Fibroblast of villous mesenchyme (primary cell): ENCODE measurements around the gene ENTPD6. TPM values are rescaled to one million over a fixed set of nuclear protein-coding genes. Genes with fewer than 3 reads are reported as not detected.
"Not testable (repeated sequence)": the region's sequence is repeated elsewhere in the genome, so short reads cannot be mapped to it uniquely, and the experiment has no call there.

Experiments
- DNase-seq: peaks from one replicate; pipeline ENCODE4 v3.0.0-alpha.2; 2010; ENCODE audit warnings: low read depth
- H3K4me3 ChIP-seq: 2 replicates; pipeline ENCODE4 v1.5.1; 2011; ENCODE audit warnings: low read depth, mild to moderate bottlenecking, low read length
- total RNA-seq: library from RNA; depleted of rRNA; stranded (reverse); fragments of >200 nt; gene quantifications from 2 replicates; pipeline ENCODE4 v1.2.3, GENCODE V29; 2012
- TF ChIP-seq, protein P1 (sequence below): IDR thresholded peaks from 2 replicates; pipeline ENCODE4 v1.5.1; 2012; ENCODE audit warnings: low read depth, mild to moderate bottlenecking, low read length; ENCODE audit not compliant: insufficient read depth

Gene ENTPD6
- total RNA-seq, 1 donor = 38.4 TPM

DNA sequence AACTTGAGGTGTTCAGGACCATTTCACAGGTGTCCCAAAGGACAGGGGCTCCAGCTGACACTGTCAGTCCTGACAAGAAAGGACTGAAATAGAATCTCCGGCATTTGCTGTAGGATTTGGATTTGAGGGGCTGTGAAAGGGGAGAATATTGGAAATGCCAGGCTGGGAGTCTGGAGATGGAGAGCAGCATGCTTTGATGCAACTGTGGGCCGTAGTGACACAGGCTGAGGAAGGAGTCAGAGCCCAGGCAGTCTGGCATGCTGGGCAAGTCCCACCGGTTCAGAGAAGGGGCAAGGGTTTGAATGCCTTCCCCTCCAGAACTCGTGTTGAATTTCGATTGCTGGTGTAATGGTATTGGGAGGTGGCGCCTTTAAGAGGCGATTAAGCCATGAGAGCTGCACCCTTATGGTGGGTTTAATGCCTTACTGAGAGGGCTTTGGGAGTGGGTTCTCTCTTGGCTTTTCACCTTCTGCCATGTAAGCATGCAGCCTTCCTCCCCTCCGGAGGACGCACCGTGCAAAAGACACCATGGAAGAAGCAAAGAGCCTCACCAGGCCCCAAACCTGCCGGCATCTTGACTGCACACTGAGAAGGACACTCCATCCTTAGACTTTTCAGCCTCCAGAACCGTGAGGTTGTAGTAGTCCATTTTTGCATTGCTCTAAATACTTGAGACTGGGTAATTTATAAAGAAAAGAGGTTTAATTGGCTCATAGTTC is 43.0 kb downstream of the ENTPD6 start:
- H3K4me3 ChIP-seq = no peak overlapping the region
- DNase-seq = peak; percentile 42
- TF ChIP-seq, protein P1, sequence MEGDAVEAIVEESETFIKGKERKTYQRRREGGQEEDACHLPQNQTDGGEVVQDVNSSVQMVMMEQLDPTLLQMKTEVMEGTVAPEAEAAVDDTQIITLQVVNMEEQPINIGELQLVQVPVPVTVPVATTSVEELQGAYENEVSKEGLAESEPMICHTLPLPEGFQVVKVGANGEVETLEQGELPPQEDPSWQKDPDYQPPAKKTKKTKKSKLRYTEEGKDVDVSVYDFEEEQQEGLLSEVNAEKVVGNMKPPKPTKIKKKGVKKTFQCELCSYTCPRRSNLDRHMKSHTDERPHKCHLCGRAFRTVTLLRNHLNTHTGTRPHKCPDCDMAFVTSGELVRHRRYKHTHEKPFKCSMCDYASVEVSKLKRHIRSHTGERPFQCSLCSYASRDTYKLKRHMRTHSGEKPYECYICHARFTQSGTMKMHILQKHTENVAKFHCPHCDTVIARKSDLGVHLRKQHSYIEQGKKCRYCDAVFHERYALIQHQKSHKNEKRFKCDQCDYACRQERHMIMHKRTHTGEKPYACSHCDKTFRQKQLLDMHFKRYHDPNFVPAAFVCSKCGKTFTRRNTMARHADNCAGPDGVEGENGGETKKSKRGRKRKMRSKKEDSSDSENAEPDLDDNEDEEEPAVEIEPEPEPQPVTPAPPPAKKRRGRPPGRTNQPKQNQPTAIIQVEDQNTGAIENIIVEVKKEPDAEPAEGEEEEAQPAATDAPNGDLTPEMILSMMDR = no peak

DNA sequence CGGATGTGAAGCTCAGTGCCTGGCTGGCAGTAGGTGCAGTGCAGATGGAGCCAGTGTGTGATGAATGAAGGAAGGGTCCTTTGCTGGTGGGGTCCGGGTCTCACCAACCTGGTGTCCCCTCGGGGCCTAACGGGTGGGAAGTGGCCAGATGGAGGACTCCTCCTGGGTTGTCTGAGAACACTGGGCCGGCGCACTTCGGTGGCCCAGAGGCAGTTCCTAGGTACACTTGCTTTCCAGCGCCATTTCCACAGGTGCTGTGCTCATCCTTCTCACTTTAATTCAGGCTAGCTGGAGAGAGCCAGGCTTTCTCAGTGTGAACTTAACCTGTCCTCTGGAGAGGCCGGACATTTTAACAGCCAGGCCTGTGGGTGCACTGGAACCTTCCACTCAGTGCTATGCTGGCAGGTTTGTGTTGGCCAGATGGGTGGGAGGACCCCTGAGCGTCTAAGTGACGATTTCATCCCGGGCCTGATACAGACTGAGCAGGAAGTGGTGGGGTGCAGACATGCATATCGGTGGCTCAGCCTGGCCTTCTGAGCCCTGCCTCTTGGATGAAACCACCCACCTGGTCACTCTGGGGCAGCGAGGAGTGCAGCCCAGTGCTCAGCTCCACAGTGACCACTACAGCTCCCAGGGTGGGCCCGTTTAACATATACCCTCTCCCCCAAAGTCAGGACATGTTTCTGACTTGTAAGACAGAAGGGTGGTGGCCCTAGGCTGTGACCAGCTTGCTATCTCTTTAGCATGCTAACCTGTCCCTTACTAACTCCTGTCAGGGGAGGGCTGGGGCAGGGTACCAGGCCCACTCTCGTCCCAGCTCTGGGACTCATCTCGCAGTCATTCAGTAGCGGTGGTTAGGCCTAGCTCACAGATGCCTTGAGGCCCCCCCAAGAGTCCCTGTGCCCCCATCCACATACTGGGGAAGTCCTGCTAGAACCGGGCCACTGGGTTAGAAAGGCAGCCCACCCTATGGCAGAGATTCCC is 44.2 kb downstream of the ENTPD6 start:
- DNase-seq = no peak
- no peak overlapping the region for H3K4me3 ChIP-seq
- TF ChIP-seq, protein P1 = no peak

DNA sequence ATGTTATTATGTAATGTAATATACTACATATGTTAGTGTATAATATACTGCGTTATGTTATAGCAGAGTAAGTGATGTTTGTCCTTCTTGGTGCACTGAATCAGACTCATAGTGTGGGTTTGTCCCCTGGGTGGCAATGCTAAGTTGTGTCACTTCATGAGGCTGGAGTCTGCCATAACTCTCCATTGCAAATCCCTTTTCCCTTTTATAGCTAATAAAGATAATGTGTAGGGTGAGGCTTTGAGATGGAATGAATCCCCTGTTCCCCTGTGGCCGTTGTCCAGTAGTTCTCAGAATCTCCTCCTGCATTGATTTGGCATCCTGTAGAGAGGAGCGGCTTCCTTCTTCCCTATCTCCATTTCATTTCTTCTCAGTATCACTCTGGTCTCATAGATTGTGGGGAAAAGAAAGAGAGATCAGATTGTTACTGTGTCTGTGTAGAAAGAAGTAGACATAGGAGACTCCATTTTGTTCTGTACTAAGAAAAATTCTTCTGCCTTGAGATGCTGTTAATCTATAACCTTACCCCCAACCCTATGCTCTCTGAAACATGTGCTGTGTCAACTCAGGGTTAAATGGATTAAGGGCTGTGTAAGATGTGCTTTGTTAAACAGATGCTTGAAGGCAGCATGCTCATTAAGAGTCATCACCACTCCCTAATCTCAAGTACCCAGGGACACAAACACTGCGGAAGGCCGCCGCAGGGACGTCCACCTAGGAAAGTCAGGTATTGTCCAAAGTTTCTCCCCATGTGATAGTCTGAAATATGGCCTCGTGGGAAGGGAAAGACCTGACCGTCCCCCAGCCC is 45.5 kb downstream of the ENTPD6 start:
- not testable (repeated sequence) for H3K4me3 ChIP-seq
- DNase-seq = peak; percentile 54

DNA sequence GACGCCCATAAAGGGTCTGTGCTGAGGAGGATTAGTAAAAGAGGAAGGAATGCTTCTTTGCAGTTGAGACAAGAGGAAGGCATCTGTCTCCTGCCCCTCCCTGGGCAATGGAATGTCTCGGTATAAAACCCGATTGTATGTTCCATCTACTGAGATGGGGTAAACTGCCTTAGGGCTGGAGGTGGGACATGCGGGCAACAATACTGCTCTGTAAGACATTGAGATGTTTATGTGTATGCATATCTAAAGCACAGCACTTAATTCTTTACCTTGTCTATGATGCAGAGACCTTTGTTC is 46.1 kb downstream of the ENTPD6 start:
- not testable (repeated sequence) for H3K4me3 ChIP-seq, DNase-seq

DNA sequence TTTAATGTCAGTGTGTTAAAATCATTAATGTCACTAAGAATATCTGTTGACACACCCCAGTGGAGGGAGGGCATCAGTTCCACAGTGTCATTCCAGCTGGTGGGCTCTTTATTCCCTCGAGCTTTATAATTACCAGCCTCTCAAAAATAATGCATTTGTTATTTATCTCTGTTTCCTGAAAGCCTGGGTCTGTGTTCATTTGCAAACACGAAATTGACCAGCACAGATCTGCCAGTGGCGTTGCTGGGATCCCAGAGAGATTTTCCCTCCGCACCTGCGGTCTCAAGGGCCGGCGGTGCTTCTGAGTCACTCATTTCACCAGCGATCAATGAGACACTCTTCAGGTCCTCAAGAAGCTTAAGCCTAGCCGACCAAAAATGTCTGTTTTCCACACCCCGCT is 46.7 kb downstream of the ENTPD6 start:
- no peak for DNase-seq
- H3K4me3 ChIP-seq = no peak overlapping the region
- TF ChIP-seq, protein P1 = no peak

DNA sequence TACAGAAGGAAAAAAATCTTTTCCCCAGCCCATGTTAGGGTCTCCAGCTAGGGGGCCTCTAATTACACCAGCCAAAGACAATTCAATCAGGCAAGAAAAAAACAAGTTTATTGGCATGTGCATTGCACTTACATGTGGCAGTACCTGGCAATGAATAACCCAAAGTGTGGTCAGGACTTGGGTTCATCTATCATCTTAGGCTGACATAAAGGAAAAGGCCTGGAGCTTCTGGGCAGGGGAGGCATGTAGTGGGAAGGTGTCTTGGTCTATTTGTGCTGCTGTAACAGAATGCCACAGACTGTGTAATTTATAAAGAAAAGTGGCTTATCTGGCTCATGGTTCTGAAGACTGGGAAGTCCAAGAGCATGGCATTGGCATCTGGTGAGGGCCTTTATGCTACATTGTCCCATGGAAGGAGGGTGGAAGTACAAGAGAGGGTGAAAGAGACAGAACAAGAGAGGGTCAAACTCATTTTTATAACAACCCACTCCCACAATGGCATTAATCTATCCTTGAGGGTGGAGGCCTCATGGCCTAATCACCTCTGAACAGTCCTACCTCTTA is 48.0 kb downstream of the ENTPD6 start:
- TF ChIP-seq, protein P1 = no peak
- H3K4me3 ChIP-seq = no peak overlapping the region
- DNase-seq = no peak

DNA sequence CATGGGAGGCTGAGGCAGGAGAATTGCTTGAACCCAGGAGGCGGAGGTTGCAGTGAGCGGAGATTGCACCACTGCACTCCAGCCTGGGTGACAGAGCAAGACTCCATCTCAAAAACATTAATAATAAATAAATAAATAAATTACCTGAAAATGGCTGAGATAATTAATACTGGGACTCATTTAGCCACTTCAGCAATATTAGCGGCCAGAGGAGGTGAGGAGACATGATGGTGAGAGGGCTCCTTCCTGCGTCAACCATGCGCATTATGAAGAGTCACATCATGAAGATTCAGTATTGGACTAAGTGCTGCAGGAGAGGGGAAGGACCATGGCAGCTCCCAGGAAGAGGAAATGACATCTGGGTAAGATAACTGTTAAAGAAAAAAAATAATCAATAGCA is 49.5 kb downstream of the ENTPD6 start:
- DNase-seq = no peak
- H3K4me3 ChIP-seq = no peak overlapping the region
- TF ChIP-seq, protein P1 = no peak
